Rectal smooth muscle tissue (tissue), 1 donor: Measurements from ENCODE around the gene KLK14.

Source experiments
- H3K27ac ChIP-seq: one replicate; pipeline ENCODE4 v1.7.0; 2013; ENCODE audit warnings: low read depth, low read length, inconsistent platforms
- H3K27me3 ChIP-seq: one replicate; pipeline ENCODE4 v1.7.0; 2013; ENCODE audit warnings: low read length; ENCODE audit not compliant: control insufficient read depth, insufficient read depth
- H3K36me3 ChIP-seq: one replicate; pipeline ENCODE4 v1.7.0; 2013; ENCODE audit warnings: low read length; ENCODE audit not compliant: control insufficient read depth, insufficient read depth
- H3K4me1 ChIP-seq: one replicate; pipeline ENCODE4 v1.7.0; 2013; ENCODE audit warnings: low read length; ENCODE audit not compliant: control insufficient read depth, insufficient read depth
- H3K4me3 ChIP-seq: one replicate; pipeline ENCODE4 v1.7.0; 2013; ENCODE audit warnings: low read length
- H3K9ac ChIP-seq: one replicate; pipeline ENCODE4 v1.7.0; 2013; ENCODE audit warnings: low read length

KLK14 gene

DNA sequence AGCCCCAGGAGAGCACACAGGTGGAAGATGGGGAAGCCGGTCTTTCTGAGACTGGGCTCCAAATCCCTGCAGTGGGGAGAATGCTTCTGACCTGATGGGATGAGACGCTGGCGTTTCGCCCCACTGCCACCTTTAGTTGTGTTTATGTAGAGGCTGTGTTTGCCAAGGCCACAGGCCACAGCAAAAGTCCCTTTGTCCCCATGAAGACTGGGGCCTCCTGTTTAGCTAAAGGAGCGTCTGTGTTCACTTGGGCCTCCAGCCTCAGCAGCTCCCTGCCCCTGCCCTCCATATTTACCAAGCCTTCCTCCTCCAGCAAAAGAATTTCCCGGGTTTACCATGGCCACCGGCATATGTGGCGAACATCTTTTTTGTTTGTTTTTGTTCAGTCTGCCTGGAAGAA is 10.4 kb upstream of the KLK14 start:
- no peak overlapping the region for H3K27ac ChIP-seq
- no peaks in the 10 kb centered on the region for H3K4me1 ChIP-seq
- no peak overlapping the region for H3K9ac ChIP-seq
- no peaks in the 10 kb centered on the region for H3K27me3 ChIP-seq
- no peaks in the 10 kb centered on the region for H3K36me3 ChIP-seq
- no peak overlapping the region for H3K4me3 ChIP-seq

DNA sequence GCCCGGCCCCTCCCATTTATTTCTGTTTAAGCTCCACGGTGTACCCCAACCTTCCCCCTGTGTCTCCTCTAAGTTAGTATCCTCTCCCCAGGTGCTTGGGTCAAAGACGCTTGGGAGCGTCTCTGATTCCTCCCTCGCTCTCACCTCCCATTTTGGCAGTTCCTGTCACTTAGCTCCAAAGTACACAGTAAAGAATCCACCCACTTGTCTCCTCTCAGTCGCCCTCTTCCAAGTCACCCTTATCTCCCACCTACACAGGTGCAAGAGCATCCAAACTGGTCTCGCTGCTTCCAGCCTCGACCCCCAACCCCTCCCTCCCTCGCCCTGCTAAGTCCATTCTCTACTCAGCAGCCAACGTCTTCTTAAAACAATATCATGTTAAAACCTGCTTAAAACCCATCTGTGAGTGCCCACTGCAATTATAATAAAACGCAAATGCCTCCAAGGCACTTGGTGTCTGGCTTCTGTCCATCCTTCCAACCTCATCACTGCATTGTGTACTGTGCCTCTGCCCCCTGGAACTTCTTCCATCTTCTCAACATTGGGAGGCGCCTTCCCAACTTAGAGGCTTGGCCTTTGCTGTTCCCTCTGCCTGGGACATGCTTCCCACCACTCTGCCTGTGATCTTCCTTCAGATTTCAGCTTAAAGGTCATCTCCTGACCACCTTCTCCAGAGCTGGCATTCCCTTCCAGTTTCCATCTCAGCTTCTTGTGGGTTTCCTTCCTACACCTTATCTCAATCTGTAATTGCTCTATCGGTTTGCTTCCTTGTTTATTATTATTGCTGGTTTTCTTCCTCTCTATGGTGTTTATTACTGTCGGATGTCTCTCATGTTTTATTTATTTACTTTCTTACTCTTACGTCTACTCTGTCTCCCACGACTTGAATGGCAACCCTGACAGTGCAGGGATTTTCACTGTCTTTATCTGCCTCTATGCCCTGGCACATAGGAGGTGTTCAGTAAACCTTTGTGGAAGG is 9.5 kb upstream of the KLK14 start:
- Histone ChIP-seq H3K27me3 (no peaks in the 10 kb centered on the region), H3K27ac (no peak overlapping the region), H3K36me3 (no peaks in the 10 kb centered on the region), H3K4me3 (no peak overlapping the region), H3K9ac (no peak overlapping the region), H3K4me1 (no peaks in the 10 kb centered on the region)

GRCh38 chr19:51091126-51091525 is 8.4 kb upstream of the KLK14 start:
- no peaks in the 10 kb centered on the region for H3K27me3 ChIP-seq
- H3K4me3 ChIP-seq: no peak overlapping the region
- no peak overlapping the region for H3K9ac ChIP-seq
- no peak overlapping the region for H3K27ac ChIP-seq
- no peaks in the 10 kb centered on the region for H3K4me1 ChIP-seq
- H3K36me3 ChIP-seq: no peaks in the 10 kb centered on the region

GRCh38 chr19:51090471-51090870 is 7.8 kb upstream of the KLK14 start:
- H3K36me3 ChIP-seq: no peaks in the 10 kb centered on the region

DNA sequence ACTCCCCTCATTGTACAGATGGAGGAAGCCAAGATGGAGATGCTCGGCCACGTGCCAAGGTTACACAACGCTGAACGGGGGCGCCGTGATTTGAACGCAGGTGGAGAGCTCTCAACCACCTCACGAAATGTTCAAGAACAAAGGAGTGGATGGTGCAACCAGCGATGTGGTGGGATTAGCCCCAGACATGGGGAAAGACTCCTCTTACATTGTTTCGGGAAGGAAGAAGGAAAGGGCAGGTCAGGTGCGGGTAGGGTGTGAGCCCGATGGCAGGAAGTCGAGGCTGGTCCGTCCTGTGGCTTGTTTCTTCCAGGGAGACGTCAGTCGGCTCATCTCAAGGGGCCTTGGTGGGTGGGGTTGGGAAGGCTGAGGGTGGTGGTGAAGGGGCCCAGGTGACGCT is 7.1 kb upstream of the KLK14 start:
- Histone ChIP-seq H3K9ac (no peak overlapping the region), H3K4me1 (no peaks in the 10 kb centered on the region), H3K36me3 (no peaks in the 10 kb centered on the region), H3K27ac (no peak overlapping the region), H3K4me3 (no peak overlapping the region), H3K27me3 (no peaks in the 10 kb centered on the region)

More at GRCh38 chr19:51090471-51090870, 7.8 kb upstream of the KLK14 start:
- Histone ChIP-seq H3K9ac (no peak overlapping the region), H3K4me1 (no peaks in the 10 kb centered on the region), H3K27me3 (no peaks in the 10 kb centered on the region), H3K27ac (no peak overlapping the region), H3K4me3 (no peak overlapping the region)

DNA sequence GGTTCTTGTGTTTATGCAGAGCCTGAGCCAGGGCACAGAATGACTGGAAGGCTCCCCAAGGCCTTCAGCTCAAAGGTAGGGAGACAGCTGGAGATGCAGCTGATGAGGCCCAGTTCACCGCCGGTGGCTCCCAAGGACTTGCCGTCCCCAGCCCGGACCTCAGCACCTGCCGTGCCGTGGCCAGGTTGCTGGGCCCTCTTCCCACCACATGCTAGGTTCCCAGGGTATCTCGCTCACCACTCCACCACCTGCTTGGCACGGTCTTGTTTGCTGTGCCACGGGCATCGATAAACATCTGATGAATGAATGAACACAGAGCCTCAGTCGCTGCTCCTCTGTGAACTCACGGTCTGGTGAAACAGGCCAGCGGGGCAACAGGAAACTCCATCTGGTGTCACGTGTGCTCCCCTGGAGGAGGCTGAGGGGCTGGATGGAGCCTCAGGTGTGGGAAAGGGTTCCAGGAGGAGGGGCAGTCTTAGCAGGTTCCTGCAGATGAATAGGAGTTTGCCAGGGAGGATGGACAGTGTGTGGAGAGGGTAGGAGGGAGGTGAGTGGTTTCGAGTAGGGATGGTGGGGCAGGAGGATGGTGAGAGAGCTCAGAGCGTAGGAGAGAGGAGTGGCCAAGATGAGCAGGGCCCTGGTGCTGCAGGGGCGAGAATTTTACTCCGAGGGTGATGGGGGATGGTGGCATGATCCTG is 3.6 kb upstream of the KLK14 start:
- H3K27me3 ChIP-seq: peaks cover 3% of the 10 kb centered on the region
- H3K4me3 ChIP-seq: no peak overlapping the region
- no peak overlapping the region for H3K9ac ChIP-seq
- no peaks in the 10 kb centered on the region for H3K36me3 ChIP-seq
- H3K27ac ChIP-seq: no peak overlapping the region
- H3K4me1 ChIP-seq: no peaks in the 10 kb centered on the region

DNA sequence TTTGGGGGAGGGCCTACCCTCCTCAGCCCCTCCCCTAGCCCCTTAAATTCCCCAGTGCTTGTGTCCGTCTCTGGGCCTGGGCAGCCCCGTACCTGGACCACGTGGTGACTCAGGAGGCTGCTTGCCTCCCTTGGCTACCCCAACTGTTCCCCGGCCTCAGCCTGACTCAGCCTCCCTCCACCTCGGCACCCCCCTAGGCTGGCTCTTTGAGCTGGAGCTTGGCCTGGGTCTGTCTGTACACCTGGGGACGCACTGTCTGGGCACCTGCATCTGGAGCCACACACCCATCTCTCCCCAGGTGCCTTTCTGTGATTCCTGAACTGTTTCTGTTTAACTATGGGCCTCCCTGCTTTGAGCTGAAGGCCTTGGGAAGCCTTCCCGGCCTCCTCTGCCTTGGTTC is 1.8 kb upstream of the KLK14 start:
- Histone ChIP-seq H3K36me3 (no peaks in the 10 kb centered on the region), H3K27me3 (peaks cover 3% of the 10 kb centered on the region), H3K4me1 (no peaks in the 10 kb centered on the region), H3K9ac (no peak overlapping the region), H3K27ac (no peak overlapping the region), H3K4me3 (no peak overlapping the region)

DNA sequence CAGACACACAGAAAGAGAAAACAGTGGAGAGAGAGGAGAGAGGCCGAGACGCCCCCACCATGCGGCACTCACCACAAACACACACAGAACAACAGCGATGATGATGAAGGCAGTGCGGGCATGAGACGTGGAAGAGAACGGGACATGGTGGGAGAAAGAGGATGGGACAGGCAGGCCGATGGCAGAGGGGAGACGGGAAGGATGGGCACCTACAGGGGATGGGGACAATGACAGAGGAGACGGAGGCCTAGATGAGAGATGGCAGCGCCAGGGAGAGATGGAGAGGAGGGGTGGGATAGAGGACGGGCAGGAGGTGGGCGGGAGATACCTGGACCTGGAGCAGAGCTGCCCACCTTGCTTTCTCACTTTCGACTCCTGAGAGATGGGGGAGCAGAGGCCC is 1.1 kb upstream of the KLK14 start:
- Histone ChIP-seq H3K9ac (no peak overlapping the region), H3K4me1 (no peaks in the 10 kb centered on the region), H3K27ac (no peak overlapping the region), H3K4me3 (no peak overlapping the region), H3K27me3 (peaks cover 3% of the 10 kb centered on the region), H3K36me3 (no peaks in the 10 kb centered on the region)

DNA sequence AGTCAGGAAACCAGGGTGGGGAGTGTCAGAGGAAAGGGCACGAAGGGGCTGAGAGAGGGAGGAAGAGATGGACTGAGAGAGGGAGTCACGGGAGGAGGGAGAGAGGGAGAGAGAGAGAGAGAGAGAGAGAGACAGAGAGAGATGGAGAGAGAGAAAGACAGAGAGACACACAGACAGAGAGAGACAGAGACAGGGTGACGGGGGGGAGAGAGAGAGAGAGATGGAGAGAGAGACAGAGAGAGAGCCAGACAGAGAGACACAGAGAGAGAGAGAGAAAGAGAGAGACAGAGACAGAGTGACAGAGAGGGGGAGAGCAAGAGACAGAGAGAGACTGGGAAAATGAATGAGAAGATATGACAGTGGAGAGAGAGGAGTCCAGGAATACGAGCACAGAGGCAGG is 494 bp upstream of the KLK14 start:
- H3K36me3 ChIP-seq: no peaks in the 10 kb centered on the region
- no peak overlapping the region for H3K27ac ChIP-seq
- H3K27me3 ChIP-seq: peaks cover 3% of the 10 kb centered on the region
- H3K4me3 ChIP-seq: no peak overlapping the region
- no peaks in the 10 kb centered on the region for H3K4me1 ChIP-seq
- no peak overlapping the region for H3K9ac ChIP-seq

GRCh38 chr19:51081476-51081875 is 1.2 kb downstream of the KLK14 start:
- H3K36me3 ChIP-seq: no peaks in the 10 kb centered on the region
- no peaks in the 10 kb centered on the region for H3K4me1 ChIP-seq
- peaks cover 3% of the 10 kb centered on the region for H3K27me3 ChIP-seq
- H3K9ac ChIP-seq: no peak overlapping the region
- no peak overlapping the region for H3K27ac ChIP-seq
- H3K4me3 ChIP-seq: no peak overlapping the region

DNA sequence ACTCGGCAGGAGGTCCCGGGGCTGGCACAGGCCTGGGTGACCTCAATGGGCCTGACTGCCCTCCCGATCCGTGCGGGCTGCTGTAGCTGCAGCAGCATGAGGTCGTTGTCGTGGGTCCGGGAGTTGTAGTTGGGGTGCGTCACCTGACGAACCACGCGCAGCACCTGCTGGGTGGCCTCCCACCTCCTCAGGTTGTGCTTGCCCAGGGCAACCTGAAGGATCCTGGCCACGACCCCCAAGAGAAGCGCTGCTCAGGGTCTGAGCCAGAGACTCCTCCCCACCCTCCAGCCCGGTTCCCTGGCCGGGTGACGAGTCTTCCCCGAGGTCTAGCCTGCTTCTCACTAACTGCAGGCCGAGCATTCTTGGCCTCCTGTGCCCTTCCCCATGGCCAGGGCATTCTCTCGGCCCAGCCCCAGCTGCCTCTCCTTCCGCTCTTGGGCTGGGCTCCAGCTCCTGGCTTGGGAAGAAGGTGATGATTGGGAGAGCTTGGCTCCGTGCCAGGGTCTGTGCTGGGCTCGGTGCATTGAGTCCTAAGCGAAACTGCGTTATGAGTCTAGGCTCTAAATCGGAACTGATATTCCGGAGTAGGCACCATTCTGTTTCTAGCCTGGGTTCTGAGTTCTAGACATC is 3.1 kb downstream of the KLK14 start:
- peaks cover 3% of the 10 kb centered on the region for H3K27me3 ChIP-seq
- no peaks in the 10 kb centered on the region for H3K36me3 ChIP-seq
- H3K9ac ChIP-seq: no peak overlapping the region
- no peak overlapping the region for H3K4me3 ChIP-seq
- H3K4me1 ChIP-seq: no peaks in the 10 kb centered on the region
- H3K27ac ChIP-seq: no peak overlapping the region

GRCh38 chr19:51078731-51079130 is 4.0 kb downstream of the KLK14 start:
- H3K36me3 ChIP-seq: no peaks in the 10 kb centered on the region
- no peaks in the 10 kb centered on the region for H3K4me1 ChIP-seq
- H3K9ac ChIP-seq: no peak overlapping the region
- H3K27ac ChIP-seq: no peak overlapping the region
- H3K4me3 ChIP-seq: no peak overlapping the region
- peaks cover 1% of the 10 kb centered on the region for H3K27me3 ChIP-seq
